ENCODE data around the gene SCAPER.
A peak's percentile ranks its signal among the peaks of the same experiment; 100 is the strongest.
"Not testable (repeated sequence)": the region's sequence is repeated elsewhere in the genome, so short reads cannot be mapped to it uniquely, and the experiment has no call there.

Gene SCAPER

GRCh38 chr15:76335307-76336253 is 569.6 kb downstream of the SCAPER start:
- DNase-seq, result no peak

- DNase-seq, result no peak
Measured at GRCh38 chr15:76334438-76335306, 570.5 kb downstream of the SCAPER start.

GRCh38 chr15:76333720-76334437 is 571.3 kb downstream of the SCAPER start:
- DNase-seq, result no peak

- DNase-seq, result no peak
Measured at GRCh38 chr15:76333309-76333708, 571.8 kb downstream of the SCAPER start.

- DNase-seq, result no peak
Measured at GRCh38 chr15:76332796-76333195, 572.3 kb downstream of the SCAPER start.

- no peak for DNase-seq
Measured at GRCh38 chr15:76330080-76330680, 575.0 kb downstream of the SCAPER start.

- no peak for DNase-seq
Measured at GRCh38 chr15:76328958-76329357, 576.2 kb downstream of the SCAPER start.

GRCh38 chr15:76328106-76328696 is 576.9 kb downstream of the SCAPER start:
- no peak for DNase-seq

GRCh38 chr15:76327191-76328105 is 577.7 kb downstream of the SCAPER start:
- DNase-seq, result no peak

- DNase-seq, result no peak
Measured at GRCh38 chr15:76325704-76326103, 579.4 kb downstream of the SCAPER start.

- no peak for DNase-seq
Measured at GRCh38 chr15:76324066-76324465, 581.1 kb downstream of the SCAPER start.

- no peak for DNase-seq
Measured at GRCh38 chr15:76321602-76322001, 583.5 kb downstream of the SCAPER start.

GRCh38 chr15:76321171-76321570 is 584.0 kb downstream of the SCAPER start:
- no peak for DNase-seq

- DNase-seq, result no peak
Measured at GRCh38 chr15:76320012-76320411, 585.1 kb downstream of the SCAPER start.

GRCh38 chr15:76313731-76314130 is 591.4 kb downstream of the SCAPER start:
- no peak for DNase-seq

GRCh38 chr15:76313175-76313567 is 592.0 kb downstream of the SCAPER start:
- not testable (repeated sequence) for DNase-seq

- DNase-seq, result no peak
Measured at GRCh38 chr15:76312540-76313174, 592.5 kb downstream of the SCAPER start.

- peak; percentile 91 for DNase-seq
Measured at GRCh38 chr15:76311100-76311953, 593.8 kb downstream of the SCAPER start, which contains the start of gene ETFA. Gene ETFA (minus strand): TSS chr15:76311469. CDS start chr15:76311388, 81 bp downstream.

- DNase-seq, result peak; percentile 17
Measured at GRCh38 chr15:76310475-76311099, 594.6 kb downstream of the SCAPER start.
